ENCODE results near the gene DNASE1L2. TPM values are rescaled to one million over a fixed set of nuclear protein-coding genes. Genes with fewer than 3 reads are reported as not detected.

Gene DNASE1L2
- total and polyA plus RNA-seq, 2 donors (not counting 3 experiments of a cell fraction or from before 2014, with no cell fraction given): 0.57 to 1.2 TPM

DNA sequence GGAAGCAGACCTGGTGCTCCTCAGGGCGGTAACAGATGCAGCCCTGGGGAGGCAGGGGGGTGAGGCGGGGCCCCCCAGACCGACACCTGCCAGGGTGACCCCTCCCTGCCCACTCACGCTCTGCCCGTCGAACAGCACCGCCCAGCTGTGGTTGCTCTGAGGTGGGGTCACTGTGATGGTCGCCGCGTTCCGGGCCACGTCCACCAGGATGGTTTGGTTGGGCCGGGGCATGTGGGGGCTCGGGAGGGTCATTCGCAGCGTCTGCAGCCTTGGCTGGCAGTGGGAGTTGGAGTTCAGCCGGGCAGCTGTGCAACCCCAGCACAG lies 26.3 kb upstream of the DNASE1L2 start:
- dilution Hi-C loops (cut with MboI; ENCODE audit: extremely low pct_ligation_motif_present, low sequenced_read_pairs): no loop called here
- no peak overlapping the region for H3K27ac ChIP-seq (ENCODE audit: insufficient read depth, low read depth, low read length)
- no TSS peak for BruUV-seq (replicated peaks)
- peaks cover 21% of the 10 kb centered on the region for H3K4me1 ChIP-seq (ENCODE audit: control insufficient read depth, extremely low read depth, insufficient read depth, low read length)
- H3K9ac ChIP-seq (replicated peaks; ENCODE audit: extremely low read depth, insufficient read depth, low read length): no peak overlapping the region
- H4K20me1 ChIP-seq (replicated peaks; ENCODE audit: control insufficient read depth, extremely low read depth, insufficient read depth, low read length): no peaks in the 10 kb centered on the region
- DNase-seq (ENCODE audit: low read depth, low spot score) (no peak), FAIRE-seq (no peak)
- H3K4me2 ChIP-seq (ENCODE audit: insufficient read depth, low read length): no peak overlapping the region
- ChIA-PET CTCF (no interaction called here), POLR2A (interaction anchor here (1.7 kb wide), 1 partner anchor 55 kb away, joined by 5 read pairs; the partner anchor contains the start of gene TRAF7)
- no peaks in the 10 kb centered on the region for H3K9me1 ChIP-seq (replicated peaks; ENCODE audit: control insufficient read depth, extremely low read depth, insufficient read depth, low read length)
- intact Hi-C loops (cut with micrococcal nuclease): no loop called here
- H3K4me3 ChIP-seq (replicated peaks in 1 of 3; ENCODE audit: insufficient read depth in 1 of 3, low read depth in 1 of 3, low read length in 3 of 3): no peak overlapping the region
- H3K79me2 ChIP-seq (ENCODE audit: control insufficient read depth, insufficient read depth, low read length): peaks cover 32% of the 10 kb centered on the region
- no peaks in the 10 kb centered on the region for H3K9me3 ChIP-seq (replicated peaks; ENCODE audit: control insufficient read depth, insufficient read depth, low read length)
- peaks cover 0 to 22% of the 10 kb centered on the region in 2 experiments for H3K36me3 ChIP-seq (ENCODE audit: control insufficient read depth in 2 of 2, extremely low read depth in 1 of 2, insufficient read depth in 2 of 2, low read length in 2 of 2)
- TF ChIP-seq, protein P1, sequence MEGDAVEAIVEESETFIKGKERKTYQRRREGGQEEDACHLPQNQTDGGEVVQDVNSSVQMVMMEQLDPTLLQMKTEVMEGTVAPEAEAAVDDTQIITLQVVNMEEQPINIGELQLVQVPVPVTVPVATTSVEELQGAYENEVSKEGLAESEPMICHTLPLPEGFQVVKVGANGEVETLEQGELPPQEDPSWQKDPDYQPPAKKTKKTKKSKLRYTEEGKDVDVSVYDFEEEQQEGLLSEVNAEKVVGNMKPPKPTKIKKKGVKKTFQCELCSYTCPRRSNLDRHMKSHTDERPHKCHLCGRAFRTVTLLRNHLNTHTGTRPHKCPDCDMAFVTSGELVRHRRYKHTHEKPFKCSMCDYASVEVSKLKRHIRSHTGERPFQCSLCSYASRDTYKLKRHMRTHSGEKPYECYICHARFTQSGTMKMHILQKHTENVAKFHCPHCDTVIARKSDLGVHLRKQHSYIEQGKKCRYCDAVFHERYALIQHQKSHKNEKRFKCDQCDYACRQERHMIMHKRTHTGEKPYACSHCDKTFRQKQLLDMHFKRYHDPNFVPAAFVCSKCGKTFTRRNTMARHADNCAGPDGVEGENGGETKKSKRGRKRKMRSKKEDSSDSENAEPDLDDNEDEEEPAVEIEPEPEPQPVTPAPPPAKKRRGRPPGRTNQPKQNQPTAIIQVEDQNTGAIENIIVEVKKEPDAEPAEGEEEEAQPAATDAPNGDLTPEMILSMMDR (IDR thresholded peaks at IDR 0.05; ENCODE audit: extremely low read depth in 1 of 2, insufficient read depth in 1 of 2, low read depth in 1 of 2, low read length in 2 of 2): no peak
- TF ChIP-seq POLR2AphosphoS5 (IDR thresholded peaks at IDR 0.05; ENCODE audit: insufficient read depth, low read depth, low read length) (no peak), GATA2 (IDR thresholded peaks at IDR 0.05; ENCODE audit: insufficient read depth, insufficient read length, low read depth, low read length) (no peak), MYC (IDR thresholded peaks at IDR 0.05; ENCODE audit: low read depth, low read length) (no peak), FOS (IDR thresholded peaks at IDR 0.05; ENCODE audit: borderline replicate concordance, insufficient read depth, low read length) (no peak), EZH2 (IDR thresholded peaks at IDR 0.05; ENCODE audit: borderline replicate concordance, low read depth, low read length, severe bottlenecking) (no peak), JUN (IDR thresholded peaks at IDR 0.05; ENCODE audit: borderline replicate concordance, insufficient read depth, insufficient read length, low read depth) (no peak), POLR2A (IDR thresholded peaks at IDR 0.05; ENCODE audit: low read depth, low read length) (no peak)
- TF ChIP-seq, protein P2, sequence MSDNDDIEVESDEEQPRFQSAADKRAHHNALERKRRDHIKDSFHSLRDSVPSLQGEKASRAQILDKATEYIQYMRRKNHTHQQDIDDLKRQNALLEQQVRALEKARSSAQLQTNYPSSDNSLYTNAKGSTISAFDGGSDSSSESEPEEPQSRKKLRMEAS (IDR thresholded peaks at IDR 0.05; ENCODE audit: insufficient read depth, insufficient read length): no peak
- H3K27me3 ChIP-seq (ENCODE audit: control insufficient read depth in 2 of 2, insufficient read depth in 2 of 2, low read length in 2 of 2): no peaks in the 10 kb centered on the region
- no peak overlapping the region for H2AFZ ChIP-seq (ENCODE audit: low read depth, low read length)
